Peyer's patch (tissue), 4 donors: ENCODE results near the gene ATP2B3. TPM values are rescaled to one million over a fixed set of nuclear protein-coding genes. Genes with fewer than 3 reads are reported as not detected.

Source experiments
- DNase-seq, 3 donors: peaks; one replicate each; pipeline ENCODE4 v3.0.0-alpha.2; 2017 to 2019
- H3K27ac ChIP-seq, 4 donors: fragments of 200-600 bp; sonication (generic); one replicate each; pipeline ENCODE4 v1.5.1; 2016 to 2019
- H3K27me3 ChIP-seq, 2 donors: fragments of 200-600 bp; sonication (generic); one replicate each; pipeline ENCODE4 v1.5.1; 2019
- H3K36me3 ChIP-seq, 3 donors: fragments of 200-600 bp; sonication (generic); one replicate each; pipeline ENCODE4 v1.5.1; 2016 to 2019
- H3K4me1 ChIP-seq, 4 donors: fragments of 200-600 bp; sonication (generic); one replicate each; pipeline ENCODE4 v1.5.1; 2016 to 2019
- H3K4me3 ChIP-seq, 4 donors: fragments of 200-600 bp; sonication (generic); 1 replicate in 3 of 4; 2 replicates in 1 of 4; pipeline ENCODE4 v1.5.1; 2016 to 2019; ENCODE audit warnings: mild to moderate bottlenecking in 1 of 4
- H3K9me3 ChIP-seq, 4 donors: fragments of 200-600 bp; sonication (generic); one replicate each; pipeline ENCODE4 v1.5.1; 2016 to 2019; ENCODE audit warnings: mild to moderate bottlenecking in 1 of 4
- POLR2A ChIP-seq, 2 donors: fragments of 450-650 bp; IDR thresholded peaks; one replicate each; pipeline ENCODE4 v1.5.1; 2017; ENCODE audit warnings: antibody characterized with exemption in 2 of 2, mild to moderate bottlenecking in 2 of 2, moderate library complexity in 2 of 2
- total RNA-seq, 4 donors: library from RNA; depleted of rRNA; stranded (reverse); fragments of >200 nt; gene quantifications; one replicate each; pipeline ENCODE4 v1.1.0, GENCODE V29; 2016
- TF ChIP-seq, protein P1 (sequence below), 6 experiments: fragments of 450-650 bp in 4 of 6; fragments of 200-600 bp in 2 of 6; sonication (generic) in 1 of 6; IDR thresholded peaks; one replicate each; pipeline ENCODE4 v1.5.1; 2017 to 2019; ENCODE audit warnings: antibody characterized with exemption in 6 of 6, mild to moderate bottlenecking in 3 of 6, moderate library complexity in 1 of 6

Gene ATP2B3
- total RNA-seq, 4 donors from 2014 or later = not detected

DNA sequence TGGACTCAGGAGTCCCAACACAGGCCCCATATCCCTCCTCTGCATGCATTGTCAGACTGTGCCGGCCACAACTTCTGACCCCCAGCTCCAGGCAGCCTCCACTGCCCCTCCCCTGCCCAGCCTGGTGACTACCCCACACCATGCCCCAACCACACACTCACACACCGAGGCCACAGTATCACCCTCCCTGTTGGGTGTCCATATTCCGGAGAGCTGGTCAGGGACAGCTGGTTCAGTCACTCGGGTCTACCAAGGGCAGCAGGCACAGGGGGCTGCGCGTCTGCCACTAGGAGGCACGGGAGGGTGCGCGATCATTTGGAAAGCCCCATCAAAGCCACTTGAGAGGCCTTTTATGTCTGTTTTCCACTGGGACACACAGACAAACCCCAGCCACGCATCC lies 55.2 kb downstream of the ATP2B3 start:
- H3K9me3 ChIP-seq = no peaks in the 10 kb centered on the region
- H3K36me3 ChIP-seq = no peaks in the 10 kb centered on the region
- no peak overlapping the region for H3K27ac ChIP-seq
- DNase-seq = no peak
- no peak overlapping the region for H3K4me3 ChIP-seq
- H3K27me3 ChIP-seq = no peaks in the 10 kb centered on the region
- H3K4me1 ChIP-seq = no peaks in the 10 kb centered on the region
- TF ChIP-seq, protein P1, sequence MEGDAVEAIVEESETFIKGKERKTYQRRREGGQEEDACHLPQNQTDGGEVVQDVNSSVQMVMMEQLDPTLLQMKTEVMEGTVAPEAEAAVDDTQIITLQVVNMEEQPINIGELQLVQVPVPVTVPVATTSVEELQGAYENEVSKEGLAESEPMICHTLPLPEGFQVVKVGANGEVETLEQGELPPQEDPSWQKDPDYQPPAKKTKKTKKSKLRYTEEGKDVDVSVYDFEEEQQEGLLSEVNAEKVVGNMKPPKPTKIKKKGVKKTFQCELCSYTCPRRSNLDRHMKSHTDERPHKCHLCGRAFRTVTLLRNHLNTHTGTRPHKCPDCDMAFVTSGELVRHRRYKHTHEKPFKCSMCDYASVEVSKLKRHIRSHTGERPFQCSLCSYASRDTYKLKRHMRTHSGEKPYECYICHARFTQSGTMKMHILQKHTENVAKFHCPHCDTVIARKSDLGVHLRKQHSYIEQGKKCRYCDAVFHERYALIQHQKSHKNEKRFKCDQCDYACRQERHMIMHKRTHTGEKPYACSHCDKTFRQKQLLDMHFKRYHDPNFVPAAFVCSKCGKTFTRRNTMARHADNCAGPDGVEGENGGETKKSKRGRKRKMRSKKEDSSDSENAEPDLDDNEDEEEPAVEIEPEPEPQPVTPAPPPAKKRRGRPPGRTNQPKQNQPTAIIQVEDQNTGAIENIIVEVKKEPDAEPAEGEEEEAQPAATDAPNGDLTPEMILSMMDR (IDR thresholded peaks at IDR 0.05) = no peak
- no peak for TF ChIP-seq POLR2A (IDR thresholded peaks at IDR 0.05)

DNA sequence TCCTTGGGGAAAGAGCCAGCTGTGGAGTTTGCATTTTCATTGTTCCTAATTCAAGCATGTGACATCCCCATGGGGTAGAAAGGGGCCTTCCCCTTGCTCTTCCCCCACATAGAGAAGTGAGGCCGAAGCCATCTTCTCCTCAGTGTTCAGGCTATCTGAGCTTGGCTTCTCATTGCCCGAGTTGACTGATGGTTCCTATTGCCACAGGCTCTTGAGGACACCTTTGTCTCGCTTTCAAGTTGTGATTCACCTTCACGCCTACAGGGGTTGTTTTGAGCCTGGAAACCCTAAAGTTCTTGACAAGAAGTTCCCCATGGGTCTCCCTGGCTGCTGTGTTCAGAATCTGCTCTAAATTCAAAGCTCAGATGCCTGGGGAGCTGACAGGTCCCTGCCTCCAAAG lies 56.5 kb downstream of the ATP2B3 start:
- no peak overlapping the region for H3K27ac ChIP-seq
- H3K27me3 ChIP-seq = no peaks in the 10 kb centered on the region
- H3K36me3 ChIP-seq = no peaks in the 10 kb centered on the region
- no peaks in the 10 kb centered on the region for H3K9me3 ChIP-seq
- no peaks in the 10 kb centered on the region for H3K4me1 ChIP-seq
- TF ChIP-seq, protein P1 (IDR thresholded peaks at IDR 0.05) = no peak
- TF ChIP-seq POLR2A (IDR thresholded peaks at IDR 0.05) = no peak
- DNase-seq = no peak
- H3K4me3 ChIP-seq = no peak overlapping the region

DNA sequence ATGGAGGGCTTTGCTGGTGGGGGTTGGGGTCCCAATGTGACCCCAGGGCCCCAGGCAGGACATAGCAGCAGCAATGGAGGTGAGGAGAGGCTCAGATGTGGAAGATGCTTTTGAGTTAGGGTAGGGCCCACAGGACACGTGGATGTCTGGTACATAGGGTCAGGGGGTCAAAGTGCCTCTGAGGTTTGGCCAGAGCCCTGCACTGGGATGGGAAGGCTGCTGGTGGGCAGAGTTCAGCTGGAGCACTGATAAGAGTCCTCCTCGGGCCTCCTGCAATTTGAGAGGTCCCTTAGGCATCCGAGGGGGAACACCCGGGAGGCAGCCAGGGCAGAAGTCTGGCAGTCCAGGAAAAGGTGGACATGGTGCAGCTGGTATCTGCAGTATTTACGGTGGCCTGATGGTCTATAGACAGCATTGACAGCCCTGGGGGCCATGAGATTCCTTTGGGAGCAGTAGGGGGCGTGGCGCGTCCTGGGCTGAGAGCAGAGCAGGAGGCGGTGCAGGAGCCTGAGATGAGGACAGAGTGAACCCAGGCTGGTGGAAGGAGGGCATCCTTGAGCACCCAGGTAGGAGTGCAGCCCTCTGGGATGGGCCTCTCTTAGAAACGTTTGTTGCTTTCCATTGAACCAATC lies 58.9 kb downstream of the ATP2B3 start:
- Histone ChIP-seq H3K4me3 (no peak overlapping the region), H3K27me3 (no peaks in the 10 kb centered on the region), H3K27ac (no peak overlapping the region), H3K36me3 (no peaks in the 10 kb centered on the region), H3K9me3 (no peaks in the 10 kb centered on the region), H3K4me1 (no peaks in the 10 kb centered on the region)
- TF ChIP-seq, protein P1 (IDR thresholded peaks at IDR 0.05) = no peak
- TF ChIP-seq POLR2A (IDR thresholded peaks at IDR 0.05) = no peak
- DNase-seq = no peak

DNA sequence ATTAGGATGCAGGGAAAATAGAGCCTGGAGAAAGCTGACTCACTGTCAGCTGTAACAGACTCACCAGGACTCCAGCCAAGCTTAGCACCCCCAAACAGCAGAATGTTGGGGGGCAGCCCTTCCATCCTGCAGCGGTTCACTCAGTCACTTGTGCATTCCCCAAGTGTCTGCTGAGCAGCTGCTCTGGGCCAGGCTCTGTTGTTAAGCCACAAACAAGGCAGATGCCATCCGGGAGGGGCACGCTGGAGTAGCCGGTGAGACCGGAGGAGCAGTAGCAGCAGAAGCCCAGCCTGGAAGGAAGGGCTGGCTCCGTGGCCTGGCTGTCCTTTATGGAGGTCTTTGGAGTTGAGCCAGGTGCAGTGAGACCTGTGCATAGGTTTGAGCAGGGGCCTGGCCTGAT lies 59.5 kb downstream of the ATP2B3 start:
- H3K36me3 ChIP-seq = no peaks in the 10 kb centered on the region
- H3K4me1 ChIP-seq = no peaks in the 10 kb centered on the region
- no peak for DNase-seq
- H3K27me3 ChIP-seq = no peaks in the 10 kb centered on the region
- H3K4me3 ChIP-seq = no peak overlapping the region
- no peak overlapping the region for H3K27ac ChIP-seq
- no peak for TF ChIP-seq POLR2A (IDR thresholded peaks at IDR 0.05)
- TF ChIP-seq, protein P1 (IDR thresholded peaks at IDR 0.05) = no peak
- no peaks in the 10 kb centered on the region for H3K9me3 ChIP-seq

- Histone ChIP-seq H3K27ac (no peak overlapping the region), H3K36me3 (no peaks in the 10 kb centered on the region), H3K27me3 (no peaks in the 10 kb centered on the region), H3K4me1 (no peaks in the 10 kb centered on the region), H3K9me3 (no peaks in the 10 kb centered on the region), H3K4me3 (no peak overlapping the region)
- no peak for DNase-seq
- TF ChIP-seq, protein P1 (IDR thresholded peaks at IDR 0.05) = no peak
Observed at GRCh38 chrX:153578200-153578835, 60.9 kb downstream of the ATP2B3 start.
